NCI-H2029 (cell line): ENCODE measurements around the gene ADAMTS9.

ENCODE experiments used
- DNase-seq: peaks from one replicate; lab custom pipeline; 2025; lab: John Stamatoyannopoulos, UW

The ADAMTS9 gene

DNA sequence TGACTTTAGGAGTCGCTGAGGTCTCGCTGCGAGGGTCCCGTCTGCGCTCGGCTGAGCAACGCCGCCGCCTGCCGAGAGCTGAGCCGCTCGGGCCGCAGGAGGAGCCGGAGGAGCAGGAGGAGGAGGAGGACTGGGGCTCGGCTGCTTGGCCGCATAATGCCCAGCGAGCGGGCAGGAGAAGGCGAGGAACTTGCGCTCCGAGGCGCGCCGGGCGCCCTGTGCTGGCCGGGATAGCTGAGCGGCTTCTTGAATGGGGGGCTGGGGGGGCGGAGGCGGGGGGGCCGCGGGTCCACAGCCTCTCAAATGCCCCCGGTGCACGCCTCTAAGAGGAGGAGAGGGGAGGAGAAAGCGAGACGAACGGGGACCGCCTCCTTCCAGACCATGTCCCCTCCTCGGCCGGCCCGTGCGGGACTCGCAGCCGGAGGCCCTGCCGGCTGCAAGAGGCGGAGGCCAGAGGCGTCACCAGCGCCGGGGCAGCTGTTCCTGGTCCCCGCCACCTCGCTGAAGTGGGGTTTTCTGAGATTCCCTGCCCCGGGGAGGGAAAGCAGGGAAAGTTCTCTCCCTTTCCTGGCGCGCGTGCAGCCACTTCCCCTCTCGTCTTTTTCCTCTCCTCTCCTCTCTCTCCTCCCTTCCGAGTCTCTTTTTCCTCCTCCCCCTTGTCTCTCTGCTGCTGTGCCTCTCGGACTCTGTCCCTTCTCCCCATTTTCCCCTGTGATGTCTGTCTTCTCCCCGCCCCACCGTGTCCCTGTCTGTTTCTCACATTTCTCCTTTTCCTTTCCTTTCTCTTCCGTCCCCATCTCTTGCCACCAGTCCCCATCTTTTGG lies at the start of gene ADAMTS9:
ADAMTS9 (minus strand) TSS at position 220 of the 824 bp plus-strand sequence. CDS start 343 bp downstream, outside the sequence.
- DNase-seq: no peak

GRCh38 chr3:64732576-64732975 lies 44.8 kb upstream of the ADAMTS9 start:
- DNase-seq: no peak

DNA sequence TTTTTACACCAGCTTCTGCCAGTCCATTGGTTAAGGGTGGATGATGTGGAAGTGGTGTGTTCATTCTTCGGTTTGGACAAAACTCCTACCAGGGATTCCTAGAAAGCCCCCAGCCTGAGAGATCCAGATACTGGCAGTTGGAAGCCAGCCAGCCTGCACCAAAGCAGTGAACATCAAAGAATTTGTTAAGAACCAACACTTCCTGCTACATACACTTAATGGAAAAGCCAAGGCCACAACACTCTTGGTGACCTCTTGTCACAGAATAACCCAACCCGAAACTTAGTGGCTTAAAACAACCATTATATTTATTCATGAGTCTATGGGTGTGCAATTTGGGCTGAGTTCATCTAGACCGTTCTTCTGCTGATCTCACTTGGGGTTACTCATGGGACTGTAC lies 42.9 kb upstream of the ADAMTS9 start:
- DNase-seq: no peak

DNA sequence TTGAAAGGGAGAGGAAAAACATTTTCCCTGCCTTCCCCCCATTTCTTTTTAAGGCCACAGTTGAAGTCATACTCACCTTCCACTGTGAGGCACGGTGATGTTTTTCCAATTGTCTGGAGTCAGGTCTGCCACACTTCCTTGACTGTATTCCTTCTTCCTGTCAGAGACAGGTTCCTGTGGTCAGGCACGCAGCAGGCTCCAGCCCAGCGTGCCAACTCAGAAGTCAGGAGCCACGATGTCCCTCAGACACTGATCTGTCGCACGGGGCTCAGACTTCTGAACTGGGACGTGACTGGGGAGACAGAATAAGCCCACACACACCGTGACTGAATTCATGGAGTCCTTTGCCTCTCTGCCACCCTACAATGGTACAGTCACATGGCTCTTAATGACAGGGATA lies 41.2 kb upstream of the ADAMTS9 start:
- no peak for DNase-seq

- DNase-seq: no peak
Observed at GRCh38 chr3:64728428-64728827, 40.6 kb upstream of the ADAMTS9 start.

DNA sequence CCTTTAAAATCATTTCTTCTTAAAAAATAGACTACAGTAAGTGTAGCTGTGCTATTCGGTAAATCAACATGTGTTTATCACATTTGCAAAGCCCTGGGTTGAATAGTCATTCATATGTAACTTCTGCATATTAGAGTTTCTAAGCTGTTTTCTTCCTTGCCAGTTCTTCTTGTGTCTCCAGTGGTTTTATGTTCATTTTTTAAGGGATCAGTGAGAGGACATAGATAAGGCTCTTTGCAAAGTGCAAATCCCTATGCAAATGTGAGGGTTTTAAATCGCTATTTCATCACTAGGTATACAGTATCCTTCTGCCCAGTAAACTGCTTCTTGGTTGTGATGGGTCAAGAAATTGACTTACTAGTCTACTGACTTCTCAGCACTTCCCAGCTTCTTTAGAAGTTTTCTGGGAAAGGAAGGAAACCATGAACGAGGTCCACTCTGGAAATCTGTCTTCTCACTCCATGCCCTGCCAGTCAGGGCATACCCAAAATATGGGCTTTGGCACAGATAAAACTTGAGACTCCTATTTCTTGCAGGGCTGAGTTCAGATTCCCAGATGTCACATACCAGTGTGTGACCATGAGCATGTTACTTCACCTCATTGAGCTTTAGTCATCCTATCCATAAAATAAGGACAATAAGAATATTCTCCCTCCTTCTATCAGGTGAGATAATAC lies 38.8 kb upstream of the ADAMTS9 start:
- DNase-seq: no peak

DNA sequence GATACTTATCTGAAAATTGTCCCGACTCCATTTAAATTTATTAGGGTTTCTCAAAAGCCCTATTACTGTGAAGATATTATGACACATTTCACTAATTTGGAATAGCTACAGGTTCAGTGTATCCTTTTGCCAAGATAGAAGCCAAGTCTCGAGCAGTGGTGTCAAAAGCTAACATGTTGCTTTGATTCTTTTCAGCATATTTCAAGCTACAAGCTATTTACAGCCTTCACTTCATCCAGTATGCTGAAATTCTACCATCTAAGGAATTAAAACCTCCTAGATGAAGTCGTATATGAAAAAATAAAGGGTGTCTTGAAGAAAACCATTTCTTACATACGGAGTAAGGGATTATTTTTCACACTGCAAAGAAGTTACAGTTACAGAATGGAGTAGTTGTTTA lies 31.2 kb upstream of the ADAMTS9 start:
- no peak for DNase-seq

DNA sequence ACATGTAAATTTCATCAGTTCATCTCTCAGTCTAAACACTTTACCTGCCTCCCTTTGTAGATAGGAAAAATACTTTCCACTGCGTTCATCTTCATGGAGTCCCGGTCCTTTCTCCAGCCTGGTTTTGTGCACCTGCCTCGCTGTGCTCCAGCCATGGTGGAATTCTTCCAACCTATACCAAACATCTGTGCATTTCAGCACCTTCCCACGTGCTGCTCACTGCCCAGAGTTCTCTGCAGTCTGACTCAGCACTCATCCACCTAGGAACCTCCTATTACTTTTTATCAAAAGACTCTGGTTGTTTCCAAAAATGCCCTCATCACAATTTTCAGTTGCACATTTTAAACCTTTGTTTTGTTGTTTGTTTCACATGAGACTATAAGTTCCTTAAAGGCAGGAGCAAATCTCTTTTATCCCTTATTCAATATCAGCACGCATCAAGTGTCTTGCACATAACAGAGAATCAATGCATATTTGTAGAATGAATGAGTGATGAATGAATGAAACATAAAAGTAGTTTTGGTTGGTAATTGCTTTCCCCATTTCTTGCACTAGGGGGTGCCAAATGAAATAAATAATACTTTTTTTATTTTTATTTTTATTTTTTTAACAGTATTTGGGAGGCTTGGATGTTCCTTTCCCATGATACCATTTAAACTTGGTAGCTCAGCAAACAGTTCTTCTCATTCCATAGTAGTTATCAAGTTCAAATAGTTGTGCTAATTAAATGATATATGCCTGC lies 30.2 kb upstream of the ADAMTS9 start:
- DNase-seq: no peak

DNA sequence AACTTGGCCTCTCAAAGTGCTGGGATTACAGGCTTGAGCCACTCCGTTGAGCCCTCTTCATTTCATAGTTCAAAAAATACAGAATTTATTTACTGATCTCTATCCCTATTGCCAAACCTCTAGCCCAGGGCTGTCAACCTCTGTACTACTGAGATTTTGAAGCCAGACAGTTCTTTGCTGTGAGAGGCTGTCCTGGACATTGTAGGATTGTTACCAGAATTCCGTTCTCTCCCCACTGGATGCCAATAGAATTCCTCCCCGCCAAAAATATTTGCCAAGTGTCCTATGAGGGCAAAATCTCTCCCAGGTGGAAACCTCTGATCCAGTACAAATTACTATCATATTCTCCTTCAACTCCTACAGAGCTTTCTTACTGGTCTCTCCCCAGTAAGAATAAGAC lies 29.6 kb upstream of the ADAMTS9 start:
- DNase-seq: no peak

- DNase-seq: no peak
Observed at GRCh38 chr3:64716110-64716710, 28.4 kb upstream of the ADAMTS9 start.

GRCh38 chr3:64715211-64715982 lies 27.6 kb upstream of the ADAMTS9 start:
- no peak for DNase-seq

- DNase-seq: no peak
Observed at GRCh38 chr3:64708456-64708855, 20.7 kb upstream of the ADAMTS9 start.

DNA sequence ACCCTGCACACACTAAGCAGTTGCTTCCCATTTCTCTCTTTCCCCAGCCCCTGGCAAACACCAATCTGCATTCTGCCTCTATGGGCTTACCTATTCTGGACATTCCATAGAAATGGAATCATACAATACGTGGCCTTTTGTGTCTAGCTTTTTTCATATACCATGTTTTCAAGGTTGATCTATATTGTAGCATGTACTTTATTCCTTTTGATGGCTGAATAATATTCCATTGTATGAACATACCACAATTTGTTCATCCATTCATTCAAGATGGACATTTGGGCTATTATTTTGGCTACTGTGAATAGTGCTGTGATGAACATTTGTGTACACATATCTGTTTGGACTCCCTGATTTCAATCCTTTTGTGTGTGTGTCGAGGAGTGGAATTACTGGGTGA lies 18.1 kb upstream of the ADAMTS9 start:
- DNase-seq: no peak

GRCh38 chr3:64696896-64697295 lies 9.1 kb upstream of the ADAMTS9 start:
- DNase-seq: no peak

DNA sequence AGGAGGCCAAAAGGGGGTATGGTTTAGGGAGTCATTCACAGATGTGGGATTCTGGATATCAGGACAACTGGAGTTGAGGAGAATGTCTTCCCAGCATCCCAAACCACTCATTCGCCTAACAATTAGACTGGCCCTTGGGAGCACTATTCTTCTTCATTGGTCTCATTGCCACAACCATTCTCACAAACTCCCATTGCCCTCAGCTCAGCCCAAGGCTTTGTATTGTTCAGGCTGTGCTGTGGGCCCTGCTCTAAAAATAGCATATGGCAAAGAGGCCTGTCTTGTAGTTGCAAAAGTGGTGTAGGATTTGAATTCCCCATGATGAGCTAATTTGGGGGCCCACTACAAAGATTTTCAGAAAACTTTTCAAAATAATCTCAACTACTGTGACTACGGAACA lies 6.3 kb upstream of the ADAMTS9 start:
- DNase-seq: no peak

- DNase-seq: no peak
Observed at GRCh38 chr3:64693031-64693430, 5.2 kb upstream of the ADAMTS9 start.

- no peak for DNase-seq
Observed at GRCh38 chr3:64691051-64691450, 3.3 kb upstream of the ADAMTS9 start.

GRCh38 chr3:64687086-64687780 lies 567 bp downstream of the ADAMTS9 start:
- DNase-seq: no peak

DNA sequence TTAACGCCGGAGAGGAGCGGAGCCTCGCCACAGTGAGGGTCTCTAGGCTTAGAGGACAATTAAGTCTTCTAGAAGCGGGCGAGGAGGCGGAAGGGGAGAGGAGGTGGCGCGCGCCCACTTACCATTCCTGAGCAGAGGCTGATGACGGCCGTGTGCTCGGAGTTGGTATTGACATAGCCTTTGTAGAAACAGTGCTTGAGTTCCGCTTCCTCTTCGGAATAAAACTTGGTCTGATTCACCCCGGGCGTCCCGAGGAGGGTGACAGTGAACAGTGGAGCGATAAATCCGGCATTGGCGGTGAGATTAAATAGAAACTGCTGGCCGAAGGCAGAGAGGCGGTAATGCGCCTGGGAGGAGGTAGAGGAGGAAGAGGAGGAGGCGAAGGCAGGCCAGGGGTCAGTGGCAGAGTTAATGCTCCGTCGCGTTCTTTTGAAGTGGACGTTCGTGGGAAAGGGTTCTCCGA lies 1.3 kb downstream of the ADAMTS9 start:
- peak; percentile 2 for DNase-seq

- DNase-seq: no peak
Observed at GRCh38 chr3:64685800-64686445, 1.9 kb downstream of the ADAMTS9 start.
